ENCODE data around the gene CCDC149.

Gene CCDC149

DNA sequence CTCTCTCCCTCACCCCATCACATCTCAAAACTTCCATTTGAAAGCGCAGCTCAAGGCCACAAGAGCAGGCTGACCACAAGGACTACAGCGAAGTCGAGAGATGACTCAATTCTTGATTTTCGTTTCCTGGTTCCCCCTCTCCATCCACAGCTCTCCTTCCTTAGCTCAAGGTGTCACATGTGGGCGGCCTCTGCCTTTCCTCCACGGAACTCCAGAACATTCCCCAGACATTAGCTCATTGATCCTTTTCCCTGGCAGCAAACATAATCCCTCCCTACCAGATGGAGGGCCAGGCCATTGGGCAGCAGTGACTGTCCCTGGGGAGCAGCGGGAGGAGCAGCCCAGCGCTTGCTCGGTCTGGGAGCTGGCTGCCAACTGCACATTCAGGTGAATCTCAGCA lies 56.3 kb downstream of the CCDC149 start:
- H3K27me3 ChIP-seq (ENCODE audit: insufficient read depth, low read length), result no peaks in the 10 kb centered on the region
- H3K4me1 ChIP-seq (ENCODE audit: insufficient read depth, low read length), result no peaks in the 10 kb centered on the region; the same call in 1 of the 2 replicates
- H3K9me3 ChIP-seq (ENCODE audit: insufficient read depth, low read depth, low read length), result 0 out of 2 replicates have a peak, but pooled peaks cover 2% of the 10 kb centered on the region
- H3K4me3 ChIP-seq (ENCODE audit: low read length), result no peak overlapping the region
- no peak overlapping the region for H3K27ac ChIP-seq (ENCODE audit: low read length)
- H3K9ac ChIP-seq (ENCODE audit: low read depth, low read length), result no peak overlapping the region
- no peaks in the 10 kb centered on the region for H3K36me3 ChIP-seq (ENCODE audit: insufficient read depth, low read depth, low read length)

GRCh38 chr4:24855741-24856140 lies 57.1 kb downstream of the CCDC149 start:
- H3K4me3 ChIP-seq (ENCODE audit: low read length), result no peak overlapping the region
- H3K9me3 ChIP-seq (ENCODE audit: insufficient read depth, low read depth, low read length), result no peaks in the 10 kb centered on the region
- H3K4me1 ChIP-seq (ENCODE audit: insufficient read depth, low read length), result no peaks in the 10 kb centered on the region; the same call in 1 of the 2 replicates
- H3K27me3 ChIP-seq (ENCODE audit: insufficient read depth, low read length), result no peaks in the 10 kb centered on the region
- H3K36me3 ChIP-seq (ENCODE audit: insufficient read depth, low read depth, low read length), result no peaks in the 10 kb centered on the region
- H3K9ac ChIP-seq (ENCODE audit: low read depth, low read length), result no peak overlapping the region
- no peak overlapping the region for H3K27ac ChIP-seq (ENCODE audit: low read length)

GRCh38 chr4:24853142-24853541 lies 59.7 kb downstream of the CCDC149 start:
- Histone ChIP-seq H3K4me3 (ENCODE audit: low read length) (no peak overlapping the region), H3K4me1 (ENCODE audit: insufficient read depth, low read length) (peaks cover 3% of the 10 kb centered on the region; the same call in 1 of the 2 replicates), H3K27ac (ENCODE audit: low read length) (no peak overlapping the region), H3K27me3 (ENCODE audit: insufficient read depth, low read length) (no peaks in the 10 kb centered on the region), H3K9me3 (ENCODE audit: insufficient read depth, low read depth, low read length) (no peaks in the 10 kb centered on the region), H3K36me3 (ENCODE audit: insufficient read depth, low read depth, low read length) (no peaks in the 10 kb centered on the region), H3K9ac (ENCODE audit: low read depth, low read length) (no peak overlapping the region)

- peaks cover 3% of the 10 kb centered on the region; the same call in 1 of the 2 replicates for H3K4me1 ChIP-seq (ENCODE audit: insufficient read depth, low read length)
- H3K27ac ChIP-seq (ENCODE audit: low read length), result no peak overlapping the region
- H3K27me3 ChIP-seq (ENCODE audit: insufficient read depth, low read length), result no peaks in the 10 kb centered on the region
- H3K4me3 ChIP-seq (ENCODE audit: low read length), result no peak overlapping the region
- H3K36me3 ChIP-seq (ENCODE audit: insufficient read depth, low read depth, low read length), result no peaks in the 10 kb centered on the region
- no peaks in the 10 kb centered on the region for H3K9me3 ChIP-seq (ENCODE audit: insufficient read depth, low read depth, low read length)
- no peak overlapping the region for H3K9ac ChIP-seq (ENCODE audit: low read depth, low read length)
Measured at GRCh38 chr4:24850674-24851073, 62.2 kb downstream of the CCDC149 start.

GRCh38 chr4:24849756-24850155 lies 63.1 kb downstream of the CCDC149 start:
- H3K27me3 ChIP-seq (ENCODE audit: insufficient read depth, low read length), result no peaks in the 10 kb centered on the region

DNA sequence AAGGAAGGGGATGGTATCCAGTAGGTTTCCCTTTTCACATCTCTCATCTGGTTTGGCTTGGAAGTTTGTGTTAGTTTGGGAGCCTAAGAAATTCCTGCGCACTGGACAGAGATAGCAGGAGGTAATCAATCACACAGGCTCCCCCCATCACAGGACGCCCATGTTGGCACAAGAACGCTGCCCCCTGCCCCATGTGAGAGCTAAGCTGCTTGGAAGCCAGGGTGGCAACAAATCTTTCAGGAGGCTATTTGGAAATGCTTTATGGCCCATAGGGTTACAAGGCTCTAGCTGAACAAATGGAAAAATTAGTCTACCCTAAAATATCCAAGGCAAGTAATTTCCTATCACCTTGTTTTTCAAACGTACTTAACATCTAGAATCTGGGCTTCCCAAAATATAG lies 63.5 kb downstream of the CCDC149 start:
- no peak overlapping the region for H3K4me3 ChIP-seq (ENCODE audit: low read length)
- no peaks in the 10 kb centered on the region for H3K9me3 ChIP-seq (ENCODE audit: insufficient read depth, low read depth, low read length)
- H3K4me1 ChIP-seq (ENCODE audit: insufficient read depth, low read length), result peaks cover 3% of the 10 kb centered on the region; the same call in 1 of the 2 replicates
- H3K27ac ChIP-seq (ENCODE audit: low read length), result no peak overlapping the region
- no peak overlapping the region for H3K9ac ChIP-seq (ENCODE audit: low read depth, low read length)
- H3K36me3 ChIP-seq (ENCODE audit: insufficient read depth, low read depth, low read length), result no peaks in the 10 kb centered on the region
- H3K27me3 ChIP-seq (ENCODE audit: insufficient read depth, low read length), result no peaks in the 10 kb centered on the region

More at GRCh38 chr4:24849756-24850155, 63.1 kb downstream of the CCDC149 start:
- Histone ChIP-seq H3K9me3 (ENCODE audit: insufficient read depth, low read depth, low read length) (no peaks in the 10 kb centered on the region), H3K27ac (ENCODE audit: low read length) (no peak overlapping the region), H3K4me3 (ENCODE audit: low read length) (no peak overlapping the region), H3K36me3 (ENCODE audit: insufficient read depth, low read depth, low read length) (no peaks in the 10 kb centered on the region), H3K9ac (ENCODE audit: low read depth, low read length) (no peak overlapping the region), H3K4me1 (ENCODE audit: insufficient read depth, low read length) (peaks cover 3% of the 10 kb centered on the region; the same call in 1 of the 2 replicates)

DNA sequence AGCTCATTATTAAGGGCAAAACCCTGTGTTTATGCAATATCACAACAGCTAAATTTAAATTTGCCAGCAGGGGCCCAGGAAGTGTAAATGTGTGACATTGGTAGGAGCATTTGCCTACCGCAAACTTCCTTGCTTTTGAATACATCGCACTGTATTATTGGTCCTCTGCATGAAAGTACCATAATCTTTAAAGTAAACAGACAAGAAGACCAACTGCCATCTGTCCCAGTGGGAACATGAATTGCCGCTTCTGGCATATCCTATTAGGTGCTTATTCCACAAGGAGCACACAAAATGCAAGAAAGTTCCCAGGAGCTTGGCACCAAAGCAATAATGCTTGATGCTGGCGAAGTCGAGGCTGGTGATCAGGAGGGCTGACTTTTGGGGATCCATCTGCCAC lies 66.1 kb downstream of the CCDC149 start:
- no peak overlapping the region for H3K4me3 ChIP-seq (ENCODE audit: low read length)
- no peak overlapping the region for H3K27ac ChIP-seq (ENCODE audit: low read length)
- peaks cover 3% of the 10 kb centered on the region; the same call in 1 of the 2 replicates for H3K4me1 ChIP-seq (ENCODE audit: insufficient read depth, low read length)
- H3K36me3 ChIP-seq (ENCODE audit: insufficient read depth, low read depth, low read length), result no peaks in the 10 kb centered on the region
- no peak overlapping the region for H3K9ac ChIP-seq (ENCODE audit: low read depth, low read length)
- H3K27me3 ChIP-seq (ENCODE audit: insufficient read depth, low read length), result no peaks in the 10 kb centered on the region
- H3K9me3 ChIP-seq (ENCODE audit: insufficient read depth, low read depth, low read length), result no peaks in the 10 kb centered on the region

GRCh38 chr4:24845902-24846301 lies 66.9 kb downstream of the CCDC149 start:
- H3K9ac ChIP-seq (ENCODE audit: low read depth, low read length), result no peak overlapping the region
- no peaks in the 10 kb centered on the region for H3K9me3 ChIP-seq (ENCODE audit: insufficient read depth, low read depth, low read length)
- H3K27me3 ChIP-seq (ENCODE audit: insufficient read depth, low read length), result no peaks in the 10 kb centered on the region
- no peak overlapping the region for H3K4me3 ChIP-seq (ENCODE audit: low read length)
- no peak overlapping the region for H3K27ac ChIP-seq (ENCODE audit: low read length)
- H3K36me3 ChIP-seq (ENCODE audit: insufficient read depth, low read depth, low read length), result no peaks in the 10 kb centered on the region
- H3K4me1 ChIP-seq (ENCODE audit: insufficient read depth, low read length), result peaks cover 3% of the 10 kb centered on the region; the same call in 1 of the 2 replicates

DNA sequence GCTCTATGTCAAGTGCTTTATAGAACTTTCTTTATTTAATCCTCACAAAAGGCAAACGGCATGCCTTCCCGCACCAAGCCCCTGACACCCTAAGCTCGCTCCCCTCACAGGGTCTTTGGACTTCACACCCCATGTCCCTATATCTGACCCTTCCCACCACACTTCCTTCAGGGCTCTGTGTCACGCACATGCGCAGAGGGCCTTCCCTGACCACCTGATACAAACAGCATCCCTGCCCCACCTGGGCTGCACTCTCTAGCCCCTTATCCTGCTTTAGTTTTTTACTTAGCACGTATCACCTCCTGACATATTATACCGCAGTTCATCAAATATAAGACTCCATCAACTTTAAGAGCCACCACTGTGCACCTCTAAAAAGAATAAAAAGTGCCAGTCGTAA lies 67.7 kb downstream of the CCDC149 start:
- Histone ChIP-seq H3K9ac (ENCODE audit: low read depth, low read length) (no peak overlapping the region), H3K27ac (ENCODE audit: low read length) (no peak overlapping the region), H3K4me3 (ENCODE audit: low read length) (no peak overlapping the region), H3K4me1 (ENCODE audit: insufficient read depth, low read length) (no peaks in the 10 kb centered on the region; the same call in 1 of the 2 replicates), H3K9me3 (ENCODE audit: insufficient read depth, low read depth, low read length) (no peaks in the 10 kb centered on the region), H3K27me3 (ENCODE audit: insufficient read depth, low read length) (no peaks in the 10 kb centered on the region), H3K36me3 (ENCODE audit: insufficient read depth, low read depth, low read length) (no peaks in the 10 kb centered on the region)

DNA sequence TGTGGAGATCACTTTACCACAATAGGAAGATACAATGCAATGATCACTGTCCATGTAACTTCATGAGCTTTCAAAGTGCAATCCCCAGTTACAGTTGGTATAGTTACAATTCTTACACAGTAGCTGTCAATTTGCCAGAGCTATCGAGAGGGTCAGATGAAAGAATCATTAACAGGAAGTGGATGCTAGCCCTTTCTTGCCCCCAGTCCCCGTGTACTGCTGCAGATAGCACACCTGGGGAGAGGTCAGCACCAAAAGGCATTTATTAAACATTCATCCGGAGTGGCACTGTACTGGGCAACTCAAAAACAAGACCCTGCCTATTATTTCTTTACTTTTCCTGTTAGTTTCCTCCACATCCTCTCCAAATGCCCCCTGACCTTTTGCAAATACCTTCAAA lies 69.7 kb downstream of the CCDC149 start:
- Histone ChIP-seq H3K27me3 (ENCODE audit: insufficient read depth, low read length) (no peaks in the 10 kb centered on the region), H3K9me3 (ENCODE audit: insufficient read depth, low read depth, low read length) (no peaks in the 10 kb centered on the region), H3K36me3 (ENCODE audit: insufficient read depth, low read depth, low read length) (no peaks in the 10 kb centered on the region), H3K27ac (ENCODE audit: low read length) (no peak overlapping the region), H3K9ac (ENCODE audit: low read depth, low read length) (no peak overlapping the region), H3K4me1 (ENCODE audit: insufficient read depth, low read length) (no peaks in the 10 kb centered on the region; the same call in 1 of the 2 replicates), H3K4me3 (ENCODE audit: low read length) (no peak overlapping the region)

GRCh38 chr4:24842356-24842755 lies 70.5 kb downstream of the CCDC149 start:
- Histone ChIP-seq H3K9ac (ENCODE audit: low read depth, low read length) (no peak overlapping the region), H3K4me1 (ENCODE audit: insufficient read depth, low read length) (no peaks in the 10 kb centered on the region; the same call in 1 of the 2 replicates), H3K27me3 (ENCODE audit: insufficient read depth, low read length) (no peaks in the 10 kb centered on the region), H3K36me3 (ENCODE audit: insufficient read depth, low read depth, low read length) (no peaks in the 10 kb centered on the region), H3K27ac (ENCODE audit: low read length) (no peak overlapping the region), H3K4me3 (ENCODE audit: low read length) (no peak overlapping the region), H3K9me3 (ENCODE audit: insufficient read depth, low read depth, low read length) (no peaks in the 10 kb centered on the region)

DNA sequence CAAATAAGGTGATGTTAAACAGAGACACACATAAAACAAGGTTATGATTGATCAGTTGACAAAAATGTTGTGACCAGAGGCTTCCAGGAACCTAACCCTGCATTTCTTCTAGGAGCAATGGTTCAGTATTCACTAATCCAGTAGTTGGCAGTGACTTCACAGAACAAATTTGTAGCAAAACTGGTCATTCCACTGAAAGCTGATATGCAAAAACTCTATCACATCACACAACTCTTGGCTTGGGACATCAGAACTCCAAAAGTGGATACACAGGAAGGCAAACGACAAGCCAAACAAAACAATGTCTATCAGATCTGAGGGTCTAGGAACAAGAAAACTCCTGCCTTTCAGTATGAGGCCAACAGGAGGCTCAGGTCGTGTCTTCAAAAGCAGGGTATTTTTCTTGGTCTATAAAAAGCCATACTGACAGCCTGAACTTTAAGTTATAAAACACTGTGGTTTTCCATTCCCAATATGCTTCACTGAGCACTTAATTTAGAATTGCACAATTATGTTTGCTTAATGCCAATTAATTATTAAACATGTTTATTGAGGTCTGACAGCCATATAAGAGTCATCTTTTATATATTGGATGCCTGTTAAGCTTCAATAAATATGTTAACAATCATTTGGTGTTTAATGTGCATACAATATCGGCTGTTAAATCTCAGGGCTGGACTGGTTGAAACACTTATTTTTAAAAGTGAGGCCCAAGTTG lies 71.9 kb downstream of the CCDC149 start:
- H3K9ac ChIP-seq (ENCODE audit: low read depth, low read length), result no peak overlapping the region
- H3K36me3 ChIP-seq (ENCODE audit: insufficient read depth, low read depth, low read length), result no peaks in the 10 kb centered on the region
- no peaks in the 10 kb centered on the region for H3K27me3 ChIP-seq (ENCODE audit: insufficient read depth, low read length)
- H3K9me3 ChIP-seq (ENCODE audit: insufficient read depth, low read depth, low read length), result no peaks in the 10 kb centered on the region
- no peak overlapping the region for H3K4me3 ChIP-seq (ENCODE audit: low read length)
- no peaks in the 10 kb centered on the region for H3K4me1 ChIP-seq (ENCODE audit: insufficient read depth, low read length)
- H3K27ac ChIP-seq (ENCODE audit: low read length), result no peak overlapping the region
